Endothelial cell of umbilical vein (primary cell): ENCODE results near the gene HDAC3. TPM values are rescaled to one million over a fixed set of nuclear protein-coding genes. Genes with fewer than 3 reads are reported as not detected.

Experiments used
- BruUV-seq: library from RNA; stranded (reverse); fragments of 400-500 nt; replicated peaks from 2 replicates; lab custom pipeline; 2021; lab: Mats Ljungman, UMichigan
- CTCF ChIA-PET: fragments of 300-600, 350-600 bp; sonication (Branson Sonifier 250); formaldehyde crosslinking; loops from one replicate; lab custom pipeline; 2021; ENCODE audit warnings: antibody characterized with exemption, inconsistent platforms; lab: Charles Lee
- POLR2A ChIA-PET: fragments of 300-600, 350-600 bp; sonication (Branson Sonifier 250); formaldehyde crosslinking; loops from one replicate; lab custom pipeline; 2021; ENCODE audit warnings: antibody characterized with exemption, inconsistent platforms; lab: Charles Lee
- DNase-seq: peaks from one replicate; pipeline ENCODE4 v3.0.0-alpha.2; 2011; ENCODE audit warnings: low read depth, low spot score
- FAIRE-seq: peaks from 2 replicates; lab custom pipeline; 2011; peaks lifted over from hg19 to GRCh38; lab: Jason Lieb, UNC
- H2AFZ ChIP-seq: 2 replicates; pipeline ENCODE4 v1.6.0; 2012; ENCODE audit warnings: low read depth, low read length, control low read depth, inconsistent platforms
- H3K27ac ChIP-seq: 2 replicates; pipeline ENCODE4 v1.5.1; 2011; ENCODE audit warnings: low read depth, mild to moderate bottlenecking, control low read depth, low read length, moderate library complexity; ENCODE audit not compliant: insufficient read depth
- H3K27me3 ChIP-seq, 2 experiments: 2 replicates each; pipeline versions ENCODE4 v1.6.0 to v1.6.1; 2011; ENCODE audit warnings: low read length in 2 of 2, mixed read lengths in 1 of 2; ENCODE audit not compliant: control insufficient read depth in 2 of 2, insufficient read depth in 2 of 2
- H3K36me3 ChIP-seq, 2 experiments: 2 replicates in 1 of 2; 3 replicates in 1 of 2; pipeline ENCODE4 v1.5.1; 2011; ENCODE audit warnings: low read length in 2 of 2, mild to moderate bottlenecking in 1 of 2, moderate library complexity in 1 of 2; ENCODE audit not compliant: control insufficient read depth in 2 of 2, insufficient read depth in 2 of 2; ENCODE audit errors: extremely low read depth in 1 of 2
- H3K4me1 ChIP-seq: 3 replicates; pipeline ENCODE4 v1.5.1; 2011; ENCODE audit warnings: mild to moderate bottlenecking, low read length; ENCODE audit not compliant: control insufficient read depth, insufficient read depth; ENCODE audit errors: extremely low read depth
- H3K4me2 ChIP-seq: 2 replicates; pipeline ENCODE4 v1.6.1; 2011; ENCODE audit warnings: low read length, control low read depth, mixed read lengths; ENCODE audit not compliant: insufficient read depth
- H3K4me3 ChIP-seq, 3 experiments: fragments of 200-600 bp in 1 of 3; sonication (generic), shearing (Covaris generic) in 1 of 3; replicated peaks in 1 of 3; 2 replicates each; pipeline ENCODE4 v1.5.1; 2011 to 2016; ENCODE audit warnings: control low read depth in 3 of 3, low read length in 3 of 3, mild to moderate bottlenecking in 2 of 3, inconsistent platforms in 1 of 3, low read depth in 1 of 3, moderate library complexity in 1 of 3; ENCODE audit not compliant: insufficient read depth in 1 of 3
- H3K79me2 ChIP-seq: 2 replicates; pipeline ENCODE4 v1.6.0; 2012; ENCODE audit warnings: low read length, inconsistent platforms; ENCODE audit not compliant: control insufficient read depth, insufficient read depth
- H3K9ac ChIP-seq: replicated peaks from 2 replicates; pipeline ENCODE3; 2011; ENCODE audit warnings: low read length, control low read depth; ENCODE audit not compliant: insufficient read depth; ENCODE audit errors: extremely low read depth
- H3K9me1 ChIP-seq: replicated peaks from 3 replicates; pipeline ENCODE4 v1.6.0; 2011; ENCODE audit warnings: mild to moderate bottlenecking, low read length; ENCODE audit not compliant: control insufficient read depth, insufficient read depth; ENCODE audit errors: extremely low read depth
- H3K9me3 ChIP-seq: replicated peaks from 2 replicates; pipeline ENCODE4 v1.5.1; 2012; ENCODE audit warnings: low read length, inconsistent platforms; ENCODE audit not compliant: control insufficient read depth, insufficient read depth
- H4K20me1 ChIP-seq: replicated peaks from 2 replicates; pipeline ENCODE3; 2011; ENCODE audit warnings: mild to moderate bottlenecking, low read length; ENCODE audit not compliant: control insufficient read depth, insufficient read depth; ENCODE audit errors: extremely low read depth
- CTCF ChIP-seq, 2 donors: IDR thresholded peaks; 1 replicate in 1 of 2; 2 replicates in 1 of 2; pipeline ENCODE4 v1.5.1; 2011; ENCODE audit warnings: low read length in 2 of 2, mild to moderate bottlenecking in 2 of 2, moderate library complexity in 2 of 2, control low read depth in 1 of 2, inconsistent platforms in 1 of 2, low read depth in 1 of 2; ENCODE audit not compliant: insufficient read depth in 1 of 2; ENCODE audit errors: extremely low read depth in 1 of 2
- EZH2 ChIP-seq: IDR thresholded peaks from 2 replicates; pipeline ENCODE4 v1.6.1; 2012; ENCODE audit warnings: borderline replicate concordance, low read depth, mild to moderate bottlenecking, moderate library complexity, low read length, inconsistent platforms; ENCODE audit not compliant: severe bottlenecking
- FOS ChIP-seq: IDR thresholded peaks from 2 replicates; pipeline ENCODE4 v1.6.1; 2011; ENCODE audit warnings: mild to moderate bottlenecking, low read length, moderate library complexity, borderline replicate concordance; ENCODE audit not compliant: insufficient read depth
- GATA2 ChIP-seq: IDR thresholded peaks from 2 replicates; pipeline ENCODE4 v1.7.0; 2011; ENCODE audit warnings: low read depth, mild to moderate bottlenecking, moderate library complexity, mixed read lengths, low read length; ENCODE audit not compliant: insufficient read length, insufficient read depth
- JUN ChIP-seq: IDR thresholded peaks from 2 replicates; pipeline ENCODE4 v1.6.1; 2011; ENCODE audit warnings: borderline replicate concordance, low read depth; ENCODE audit not compliant: insufficient read length, insufficient read depth
- MAX ChIP-seq: IDR thresholded peaks from 2 replicates; pipeline ENCODE4 v1.6.1; 2011; ENCODE audit not compliant: insufficient read depth, insufficient read length
- MYC ChIP-seq: IDR thresholded peaks from one replicate; pipeline ENCODE4 v1.6.1; 2011; ENCODE audit warnings: mild to moderate bottlenecking, low read depth, low read length
- POLR2A ChIP-seq: IDR thresholded peaks from 2 replicates; pipeline ENCODE4 v1.6.1; 2012; ENCODE audit warnings: low read depth, mild to moderate bottlenecking, control low read depth, low read length
- POLR2AphosphoS5 ChIP-seq: IDR thresholded peaks from 2 replicates; pipeline ENCODE4 v1.6.1; 2012; ENCODE audit warnings: low read depth, mild to moderate bottlenecking, control low read depth, low read length, moderate library complexity; ENCODE audit not compliant: insufficient read depth
- dilution Hi-C: fragments of 300-500 bp; cut with MboI; formaldehyde crosslinking; loops from one replicate; pipeline ENCODE4 v1.15.0; 2019; ENCODE audit warnings: low sequenced_read_pairs; ENCODE audit not compliant: extremely low pct_ligation_motif_present
- intact Hi-C: fragments of 100-400 bp; cut with micrococcal nuclease; formaldehyde crosslinking; loops from one replicate; pipeline ENCODE4 v1.10.0; 2022
- polyA plus RNA-seq, 4 experiments: library from polyadenylated mRNA; depleted of rRNA in 3 of 4; stranded (reverse) in 3 of 4; unstranded in 1 of 4; fragments of >200 nt; gene quantifications; 2 replicates each; pipeline versions ENCODE4 v1.2.1 to v1.2.3, GENCODE V29; 2011 to 2012; ENCODE audit warnings: missing spikeins in 1 of 4
- total RNA-seq: library from RNA; stranded (reverse); gene quantifications from 2 replicates; pipeline ENCODE4 v1.2.3, GENCODE V29; 2021

The HDAC3 gene
- total and polyA plus RNA-seq, 2 donors (not counting 3 experiments of a cell fraction or from before 2014, with no cell fraction given) = 58.5 to 75.5 TPM

- no peaks in the 10 kb centered on the region for H4K20me1 ChIP-seq
- CTCF ChIA-PET = no interaction called here
- no peak overlapping the region for H3K4me2 ChIP-seq
- H3K4me1 ChIP-seq = no peaks in the 10 kb centered on the region
- H3K9ac ChIP-seq = no peak overlapping the region
- DNase-seq (no peak), FAIRE-seq (no peak)
- BruUV-seq = no TSS peak
- POLR2A ChIA-PET = no interaction called here
- H3K36me3 ChIP-seq = peaks cover 31 to 50% of the 10 kb centered on the region in 2 experiments
- no peak overlapping the region for H3K27ac ChIP-seq
- intact Hi-C loops = no loop called here
- no peaks in the 10 kb centered on the region for H3K9me3 ChIP-seq
- no peaks in the 10 kb centered on the region for H3K79me2 ChIP-seq
- H3K4me3 ChIP-seq = no peak overlapping the region
- H2AFZ ChIP-seq = no peak overlapping the region
- no peaks in the 10 kb centered on the region for H3K9me1 ChIP-seq
- TF ChIP-seq JUN (no peak), MAX (no peak), EZH2 (no peak), MYC (no peak), CTCF (IDR thresholded peaks at IDR 0.05; ENCODE audit: extremely low read depth in 1 of 2, insufficient read depth in 1 of 2, low read depth in 1 of 2, low read length in 2 of 2) (no peak), GATA2 (no peak), POLR2AphosphoS5 (no peak), POLR2A (no peak), FOS (no peak)
- dilution Hi-C loops = no loop called here
- H3K27me3 ChIP-seq = no peaks in the 10 kb centered on the region
These were observed 62.5 kb downstream of the HDAC3 start for GRCh38 chr5:141574122-141574510.
